GM18867 (cell line): ENCODE results near the gene PTCHD1.
A peak's percentile ranks its signal among the peaks of the same experiment; 100 is the strongest.

ENCODE experiments used
- ATAC-seq: cut with Tn5 transposase; IDR thresholded peaks from one replicate; pipeline ENCODE4 v1.9.1; 2021; ENCODE audit warnings: mild to moderate bottlenecking, moderate library complexity; ENCODE audit not compliant: unreplicated experiment

Gene PTCHD1

DNA sequence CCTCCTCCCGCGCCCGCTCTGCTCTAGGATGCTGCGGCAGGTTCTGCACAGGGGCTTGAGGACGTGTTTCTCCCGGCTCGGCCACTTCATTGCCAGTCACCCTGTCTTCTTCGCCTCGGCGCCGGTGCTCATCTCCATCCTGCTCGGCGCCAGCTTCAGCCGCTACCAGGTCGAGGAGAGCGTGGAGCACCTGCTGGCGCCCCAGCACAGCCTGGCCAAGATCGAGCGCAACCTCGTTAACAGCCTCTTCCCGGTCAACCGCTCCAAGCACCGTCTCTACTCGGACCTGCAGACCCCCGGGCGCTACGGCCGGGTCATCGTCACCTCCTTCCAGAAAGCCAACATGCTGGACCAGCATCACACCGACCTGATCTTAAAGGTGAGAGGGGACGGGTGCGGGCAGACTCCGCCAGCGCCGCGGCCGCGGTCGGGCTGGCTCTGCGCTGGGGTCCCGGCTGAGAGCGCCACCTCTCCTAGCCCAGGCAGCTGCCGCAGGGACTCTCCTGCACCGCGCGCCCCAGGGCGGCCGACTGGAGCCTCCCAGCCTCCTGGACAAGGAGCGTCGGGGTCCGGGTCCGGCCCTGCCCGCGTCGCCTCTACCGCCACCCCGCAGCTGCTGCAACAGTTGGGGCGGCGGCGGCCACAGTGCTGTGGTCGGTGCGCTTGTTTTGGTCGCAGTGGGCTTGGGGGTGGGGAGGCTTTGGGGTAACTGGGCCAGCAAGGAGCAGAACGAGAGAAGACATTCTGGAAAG lies at the start of gene PTCHD1:
Gene PTCHD1 (plus strand): TSS at position 2 of the 752 bp plus-strand sequence. CDS start 27 bp downstream, at position 29.
- no peak for ATAC-seq

DNA sequence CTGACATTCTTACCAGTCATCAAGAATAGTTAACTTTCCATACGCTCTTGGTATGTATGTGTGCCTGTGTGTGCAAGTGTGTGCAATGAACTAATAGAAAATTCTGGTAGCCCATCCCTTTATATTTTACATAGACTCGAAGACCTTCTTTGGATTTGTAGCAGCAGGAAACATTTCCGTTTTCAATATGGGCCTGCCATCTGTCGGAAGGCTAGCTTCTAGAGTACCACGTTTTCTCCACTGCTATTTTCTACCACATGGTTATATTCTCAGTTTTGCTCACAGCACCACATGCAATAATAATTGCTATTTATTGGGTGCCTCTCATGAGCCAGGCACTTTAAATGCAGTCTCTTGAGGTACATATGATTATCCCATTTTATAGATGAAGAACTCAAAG lies 47.9 kb upstream of the PTCHD1 start:
- no peak for ATAC-seq

GRCh38 chrX:23287191-23287725 lies 47.4 kb upstream of the PTCHD1 start:
- ATAC-seq = no peak

DNA sequence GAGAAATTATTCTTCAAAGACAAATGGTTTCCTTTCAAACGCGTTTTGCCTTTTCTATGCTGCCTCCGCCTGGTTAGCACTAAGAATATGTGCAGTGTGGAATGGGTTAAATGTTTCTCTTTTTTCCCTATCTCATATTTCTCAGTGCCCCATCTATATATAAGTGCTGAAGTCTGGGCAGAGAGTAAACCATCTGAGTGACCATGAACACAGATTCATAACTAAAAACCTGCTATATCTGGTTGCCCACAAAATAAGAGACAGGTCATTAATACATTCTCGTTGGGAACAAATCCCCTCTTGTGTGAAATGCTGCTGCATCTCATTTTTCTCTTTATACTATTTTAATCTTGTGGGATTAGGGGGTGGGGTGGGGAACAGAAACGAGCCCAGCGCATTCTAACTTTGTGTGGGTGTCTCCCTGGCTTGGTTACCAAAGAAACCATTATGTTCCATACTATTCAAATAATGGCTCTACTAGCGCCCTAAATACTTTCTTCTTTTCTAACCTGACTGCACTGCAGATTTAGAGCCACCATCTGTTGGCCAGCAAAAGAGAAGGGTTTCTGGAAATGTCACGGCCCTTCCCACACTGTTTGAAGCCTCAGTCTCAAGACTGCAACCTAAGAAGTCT lies 42.2 kb upstream of the PTCHD1 start:
- ATAC-seq = no peak

GRCh38 chrX:23292988-23293651 lies 41.5 kb upstream of the PTCHD1 start:
- ATAC-seq = no peak

- ATAC-seq = no peak
These were observed 29.8 kb upstream of the PTCHD1 start for GRCh38 chrX:23304881-23305280.

DNA sequence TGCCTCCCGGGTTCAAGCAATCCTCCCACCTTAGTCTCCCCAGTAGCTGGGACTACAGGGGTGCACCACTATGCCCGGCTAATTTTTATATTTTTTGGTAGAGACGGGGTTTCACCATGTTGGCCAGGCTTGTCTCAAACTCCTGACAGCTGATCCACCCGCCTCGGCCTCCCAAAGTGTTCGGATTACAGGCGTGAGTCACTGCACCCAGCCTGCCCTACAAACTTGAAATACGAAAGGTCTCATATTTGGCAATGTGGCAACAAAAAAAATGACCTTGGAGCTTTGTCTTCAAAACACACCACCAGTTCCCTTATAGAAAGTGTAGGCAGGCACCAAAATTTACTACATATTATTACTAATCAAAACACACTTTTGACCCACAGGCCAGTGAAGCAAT lies 22.9 kb upstream of the PTCHD1 start:
- no peak for ATAC-seq

DNA sequence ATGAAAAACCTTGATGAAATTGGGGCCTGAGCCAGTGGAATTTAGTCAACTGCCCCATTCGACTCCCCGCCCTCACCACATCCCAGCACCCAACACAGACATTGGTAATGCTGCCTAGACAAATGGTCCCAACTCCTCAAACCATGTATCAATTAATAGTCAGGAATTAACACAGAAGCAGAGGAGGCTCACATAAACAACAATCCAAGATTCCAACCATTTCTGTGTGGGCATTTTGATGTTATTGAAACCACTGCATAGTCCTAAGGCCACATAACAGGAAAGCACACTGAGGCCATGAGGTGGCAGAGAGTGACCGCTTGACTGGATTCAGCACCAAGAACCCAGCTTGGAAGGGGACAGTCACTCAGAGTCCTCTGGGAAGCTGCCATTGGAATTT lies 22.5 kb upstream of the PTCHD1 start:
- ATAC-seq = no peak

DNA sequence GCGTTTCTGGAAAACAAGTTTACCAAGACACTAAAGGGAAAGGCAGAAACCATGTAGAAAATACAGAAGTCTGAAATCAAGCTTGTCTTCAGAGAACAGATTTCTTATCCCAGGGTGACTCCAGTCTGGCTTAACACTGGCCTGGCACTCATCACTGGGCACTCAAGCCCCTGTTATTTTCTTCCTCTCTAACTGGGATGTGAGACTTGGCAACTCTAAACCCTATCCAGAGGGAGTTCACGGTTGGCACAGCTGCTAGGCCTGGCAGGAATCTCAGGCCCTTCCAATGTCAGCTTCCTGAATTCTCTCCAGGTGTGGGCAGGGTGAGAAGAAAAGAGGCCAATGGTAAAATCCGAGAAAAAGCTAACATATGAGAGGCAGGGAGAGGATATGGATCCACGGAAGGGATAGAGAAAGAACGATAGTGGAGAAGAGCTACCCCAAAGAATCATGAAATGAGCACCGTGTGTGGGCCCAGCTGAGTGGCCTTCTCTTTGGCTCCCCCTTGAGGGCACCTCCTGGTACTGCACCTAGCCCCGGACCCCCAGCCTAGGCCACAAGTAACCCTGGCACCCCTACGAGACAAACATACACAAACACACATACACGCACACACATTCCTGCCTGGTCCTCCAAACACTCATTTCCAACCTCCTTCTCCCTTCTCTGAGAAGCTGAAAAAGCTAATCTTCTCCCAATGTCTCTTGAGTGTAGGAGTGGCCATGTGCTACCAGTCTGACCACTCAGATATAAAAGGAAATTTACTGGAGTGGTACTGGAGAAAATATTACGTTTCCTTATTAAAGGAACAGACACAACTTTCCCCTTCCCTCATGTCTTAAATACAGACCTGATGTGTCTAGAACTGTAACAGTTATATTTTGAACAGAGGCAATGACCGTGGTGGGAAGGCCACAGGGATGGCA lies 16.6 kb upstream of the PTCHD1 start:
- peak; percentile 97 for ATAC-seq

DNA sequence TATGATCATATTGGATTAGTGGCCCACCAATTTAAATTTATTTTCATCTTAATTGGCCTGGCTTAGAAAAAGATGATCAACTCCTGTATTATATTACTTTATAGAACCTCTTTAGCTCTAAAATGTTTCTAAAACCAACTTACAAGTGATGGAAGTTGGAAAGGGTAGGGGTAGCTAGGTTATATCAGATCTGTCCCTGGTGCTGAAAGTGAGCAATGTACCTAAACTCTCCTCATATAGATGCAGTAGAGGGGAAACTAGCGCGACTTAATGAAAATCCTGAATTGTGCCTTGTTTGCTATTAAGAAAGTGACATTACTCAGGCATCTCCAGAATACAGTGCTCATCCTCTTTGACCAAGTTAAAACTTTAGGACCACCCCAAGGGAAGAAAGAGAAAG lies 7.5 kb upstream of the PTCHD1 start:
- ATAC-seq = no peak

DNA sequence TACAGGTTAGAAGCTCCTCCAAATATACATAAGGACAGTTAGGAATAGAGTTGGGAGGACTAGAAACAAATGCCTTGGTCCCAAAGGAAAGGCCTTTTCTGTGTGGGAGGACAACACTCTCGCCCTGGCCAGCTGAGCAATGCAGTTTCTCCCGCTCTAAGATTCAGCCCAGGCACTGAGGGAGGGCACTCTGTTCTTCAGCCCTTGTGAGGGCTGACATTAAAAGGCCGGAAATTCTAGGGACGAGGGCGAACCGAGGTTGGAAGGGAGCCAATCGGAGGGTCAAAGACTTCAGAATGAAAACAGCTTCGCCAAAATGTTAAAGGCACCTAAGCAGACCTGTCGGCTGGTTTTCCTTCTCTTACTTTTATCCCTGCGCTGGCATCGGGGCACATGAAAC lies 2.9 kb upstream of the PTCHD1 start:
- ATAC-seq = no peak

GRCh38 chrX:23332101-23332887 lies 2.4 kb upstream of the PTCHD1 start:
- no peak for ATAC-seq

DNA sequence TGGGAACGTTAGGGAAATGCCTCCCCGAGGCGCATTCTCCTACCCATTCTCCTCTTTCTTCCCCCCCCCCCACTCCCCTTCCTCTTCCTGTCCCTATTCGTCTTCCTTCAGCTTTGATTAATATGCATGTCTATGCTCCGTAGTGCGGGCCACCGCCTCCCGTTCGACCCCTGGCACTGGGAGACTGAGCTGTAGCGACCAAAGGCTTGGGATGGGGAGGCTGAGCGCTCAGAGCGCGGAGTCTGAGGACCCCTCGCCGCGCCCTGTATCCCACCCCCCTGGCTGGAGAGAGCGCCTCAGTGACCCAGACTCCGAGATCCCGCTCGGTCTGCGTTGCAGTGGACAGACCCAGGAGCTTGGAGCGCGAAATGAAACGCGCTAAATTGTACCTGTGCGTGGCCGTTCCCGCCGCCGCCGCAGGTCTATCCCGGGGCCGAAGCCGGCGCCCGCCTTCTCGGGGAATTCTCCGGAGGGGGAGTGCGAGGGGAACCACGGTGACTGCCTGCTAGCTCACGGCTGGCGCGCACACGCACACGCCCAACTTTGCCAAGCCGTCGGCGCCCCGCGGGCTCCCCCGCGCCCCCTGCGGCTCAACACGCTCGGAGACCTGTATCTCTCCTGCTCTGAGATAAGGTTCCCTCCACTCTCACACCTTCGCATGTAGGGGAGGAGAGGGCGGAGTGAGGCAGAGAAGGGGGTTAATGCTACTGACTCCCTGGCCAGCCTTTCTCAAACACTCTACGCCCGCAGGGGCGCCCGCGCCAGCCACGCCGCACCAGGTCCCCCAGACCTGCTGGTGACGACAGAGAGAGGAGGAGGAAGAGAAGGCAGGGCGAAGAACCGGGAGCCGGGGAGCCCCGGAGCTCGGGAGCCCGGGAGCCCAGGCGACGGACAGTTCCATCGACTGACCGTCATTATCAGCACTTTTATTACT lies 1.5 kb upstream of the PTCHD1 start:
- no peak for ATAC-seq

DNA sequence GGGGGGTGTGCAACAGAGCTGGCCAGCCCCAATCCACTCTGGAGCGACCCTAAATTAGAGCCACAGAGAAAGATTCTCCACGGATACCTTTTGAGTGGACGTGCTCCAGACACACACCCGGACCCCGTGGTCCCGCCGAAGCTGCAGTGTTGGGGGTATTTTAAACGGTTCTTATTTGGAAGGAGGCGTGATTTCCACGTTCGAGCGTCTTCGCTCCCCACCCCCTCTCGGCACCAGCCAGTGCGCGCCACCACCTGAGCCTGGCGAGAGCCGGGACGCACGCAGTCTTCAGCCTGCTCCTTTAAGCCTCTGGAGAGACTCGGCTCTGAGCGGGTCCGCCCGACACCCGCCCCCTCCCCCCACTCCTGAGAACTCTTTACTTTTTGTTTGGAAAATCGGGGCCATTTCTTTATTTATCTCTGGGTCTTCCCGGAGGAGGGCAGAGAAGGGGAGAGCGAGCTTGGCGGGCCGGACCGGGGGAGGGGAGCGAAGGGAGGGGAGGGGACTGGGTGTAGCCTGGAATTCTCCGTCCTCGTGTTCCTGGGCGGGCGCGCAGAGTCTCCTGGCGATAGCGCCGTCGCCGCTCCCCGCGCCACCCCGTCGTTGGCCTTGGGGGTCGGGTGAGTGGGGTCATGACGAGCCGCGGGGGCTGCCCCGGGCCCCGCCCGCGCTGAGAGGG lies 668 bp upstream of the PTCHD1 start:
- no peak for ATAC-seq

- ATAC-seq = no peak
These were observed 165 bp upstream of the PTCHD1 start for GRCh38 chrX:23334521-23334847.

DNA sequence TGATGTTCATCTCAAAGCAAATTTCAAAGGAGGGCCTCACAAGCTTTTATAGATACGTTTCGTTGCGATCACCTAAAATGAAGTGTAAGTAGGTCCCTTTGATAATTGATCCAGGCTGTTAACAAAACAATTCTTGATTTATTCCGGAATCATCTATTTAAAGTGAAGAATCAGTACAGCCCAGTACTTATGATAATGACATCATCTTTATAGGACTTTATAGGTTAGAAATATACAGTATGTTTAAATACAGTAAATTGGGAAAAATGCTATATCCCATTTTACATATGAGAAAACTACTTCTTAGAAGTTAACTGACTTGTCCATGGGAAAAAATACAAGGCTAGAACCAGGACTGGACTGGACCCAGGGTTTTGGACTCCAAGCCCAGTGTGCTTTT lies 3.7 kb downstream of the PTCHD1 start:
- ATAC-seq = no peak

- no peak for ATAC-seq
These were observed 6.8 kb downstream of the PTCHD1 start for GRCh38 chrX:23341452-23341851.

GRCh38 chrX:23344238-23344903 lies 9.7 kb downstream of the PTCHD1 start:
- ATAC-seq = no peak
